ENCODE measurements around the gene MAN2B2. TPM values are rescaled to one million over a fixed set of nuclear protein-coding genes. Genes with fewer than 3 reads are reported as not detected.

Gene MAN2B2
- total and polyA plus RNA-seq, 8 donors = 6.1 to 49.4 (median 13.9) TPM

GRCh38 chr4:6565691-6566390 is 9.1 kb upstream of the MAN2B2 start:
- 56 to 74% (median 67%) methylated on average over 11 to 14 of the region's 14 CpGs for WGBS, 5 donors
- H3K27me3 ChIP-seq = peaks cover 3 to 56% (median 39%) of the 10 kb centered on the region in 3 donors
- no peak for DNase-seq

GRCh38 chr4:6566391-6567190 is 8.4 kb upstream of the MAN2B2 start:
- intact Hi-C loops (cut with DNase I; ENCODE audit: low total_unique reads) = no loop called here
- Histone ChIP-seq H3K4me1 (peaks cover 12 to 17% (median 17%) of the 10 kb centered on the region in 4 donors), H3K27ac (no peak overlapping the region), H3K36me3 (no peaks in the 10 kb centered on the region), H3K9me3 (no peaks in the 10 kb centered on the region), H3K27me3 (peaks cover 3 to 48% (median 35%) of the 10 kb centered on the region in 3 donors), H3K4me3 (no peak overlapping the region)
- TF ChIP-seq CTCF (IDR thresholded peaks at IDR 0.05) (no peak), POLR2A (IDR thresholded peaks at IDR 0.05) (no peak), EP300 (IDR thresholded peaks at IDR 0.05) (no peak), POLR2AphosphoS5 (IDR thresholded peaks at IDR 0.05) (no peak)
- WGBS, 5 donors = 70 to 79% (median 72%) methylated on average over 13 of the region's 13 CpGs
- DNase-seq = no peak

More at GRCh38 chr4:6565691-6566390, 9.1 kb upstream of the MAN2B2 start:
- intact Hi-C loops (cut with DNase I; ENCODE audit: low total_unique reads) = no loop called here
- H3K4me3 ChIP-seq = no peak overlapping the region
- H3K27ac ChIP-seq = no peak overlapping the region
- no peak for TF ChIP-seq POLR2AphosphoS5 (IDR thresholded peaks at IDR 0.05)
- TF ChIP-seq EP300 (IDR thresholded peaks at IDR 0.05) = no peak
- no peak for TF ChIP-seq CTCF (IDR thresholded peaks at IDR 0.05)
- no peak for TF ChIP-seq POLR2A (IDR thresholded peaks at IDR 0.05)
- H3K36me3 ChIP-seq = no peaks in the 10 kb centered on the region
- H3K4me1 ChIP-seq = peaks cover 12 to 17% (median 17%) of the 10 kb centered on the region in 4 donors
- H3K9me3 ChIP-seq = no peaks in the 10 kb centered on the region

- no peak for DNase-seq
- Histone ChIP-seq H3K36me3 (no peaks in the 10 kb centered on the region), H3K9me3 (no peaks in the 10 kb centered on the region), H3K27ac (no peak overlapping the region), H3K4me3 (no peak overlapping the region), H3K27me3 (peaks cover 0 to 42% (median 29%) of the 10 kb centered on the region in 3 donors), H3K4me1 (peaks cover 12 to 17% (median 17%) of the 10 kb centered on the region in 4 donors)
- 73 to 88% (median 82%) methylated on average over 1 of the region's 1 CpG for WGBS, 5 donors
- TF ChIP-seq CTCF (IDR thresholded peaks at IDR 0.05) (no peak), EP300 (IDR thresholded peaks at IDR 0.05) (no peak), POLR2AphosphoS5 (IDR thresholded peaks at IDR 0.05) (no peak), POLR2A (IDR thresholded peaks at IDR 0.05) (no peak)
- intact Hi-C loops (cut with DNase I; ENCODE audit: low total_unique reads) = no loop called here
Measured at GRCh38 chr4:6567218-6567617, 7.8 kb upstream of the MAN2B2 start.

GRCh38 chr4:6568148-6568547 is 6.8 kb upstream of the MAN2B2 start:
- H3K4me3 ChIP-seq = no peak overlapping the region
- peaks cover 0 to 33% (median 19%) of the 10 kb centered on the region in 3 donors for H3K27me3 ChIP-seq
- peaks cover 9 to 11% (median 10%) of the 10 kb centered on the region in 4 donors for H3K4me1 ChIP-seq
- TF ChIP-seq CTCF (IDR thresholded peaks at IDR 0.05) (no peak), POLR2AphosphoS5 (IDR thresholded peaks at IDR 0.05) (no peak), POLR2A (IDR thresholded peaks at IDR 0.05) (no peak), EP300 (IDR thresholded peaks at IDR 0.05) (no peak)
- WGBS, 5 donors = 77 to 89% (median 81%) methylated on average over 7 of the region's 7 CpGs
- H3K9me3 ChIP-seq = no peaks in the 10 kb centered on the region
- no peaks in the 10 kb centered on the region for H3K36me3 ChIP-seq
- intact Hi-C loops (cut with DNase I; ENCODE audit: low total_unique reads) = no loop called here
- no peak for DNase-seq
- H3K27ac ChIP-seq = no peak overlapping the region
